Stimulated activated CD4-positive, alpha-beta T cell treated with anti-CD3 and anti-CD28 coated beads, Interleukin-1b, Interleukin-23, amount 100 ng/mL, for 24 hours (primary cell): ENCODE results near the gene TBCK.

ENCODE experiments used
- DNase-seq, 4 experiments: peaks; one replicate each; pipeline ENCODE4 v3.0.0-alpha.2; 2020; ENCODE audit warnings: low read depth in 4 of 4, low spot score in 1 of 4

The TBCK gene

GRCh38 chr4:106049490-106049889, 266.5 kb downstream of the TBCK start:
- DNase-seq = no peak

- no peak for DNase-seq
These were observed 267.6 kb downstream of the TBCK start for GRCh38 chr4:106048250-106048971.

GRCh38 chr4:106046083-106046482, 269.9 kb downstream of the TBCK start:
- DNase-seq = no peak

GRCh38 chr4:106041294-106042002, 274.6 kb downstream of the TBCK start:
- no peak for DNase-seq

- DNase-seq = no peak
These were observed 276.2 kb downstream of the TBCK start for GRCh38 chr4:106039796-106040195.

GRCh38 chr4:106038908-106039307, 277.1 kb downstream of the TBCK start:
- no peak for DNase-seq

- no peak for DNase-seq
These were observed 278.0 kb downstream of the TBCK start for GRCh38 chr4:106038012-106038411.

GRCh38 chr4:106036848-106037247, 279.2 kb downstream of the TBCK start:
- no peak for DNase-seq

- no peak for DNase-seq
These were observed 279.7 kb downstream of the TBCK start for GRCh38 chr4:106036334-106036733.

- DNase-seq = no peak
These were observed 280.8 kb downstream of the TBCK start for GRCh38 chr4:106035204-106035603.

GRCh38 chr4:106034751-106035150, 281.3 kb downstream of the TBCK start:
- DNase-seq = no peak

- no peak for DNase-seq
These were observed 281.8 kb downstream of the TBCK start for GRCh38 chr4:106034220-106034619.

GRCh38 chr4:106033469-106033868, 282.5 kb downstream of the TBCK start:
- no peak for DNase-seq

- no peak for DNase-seq
These were observed 283.1 kb downstream of the TBCK start for GRCh38 chr4:106032851-106033286.

GRCh38 chr4:106022454-106022853, 293.6 kb downstream of the TBCK start:
- no peak for DNase-seq

GRCh38 chr4:106021737-106022410, 294.1 kb downstream of the TBCK start:
- DNase-seq = no peak

GRCh38 chr4:106019771-106020170, 296.2 kb downstream of the TBCK start:
- DNase-seq = no peak

GRCh38 chr4:106017975-106018374, 298.0 kb downstream of the TBCK start:
- DNase-seq = no peak

GRCh38 chr4:106011387-106011786, 304.6 kb downstream of the TBCK start:
- DNase-seq = no peak

GRCh38 chr4:106010761-106011160, 305.2 kb downstream of the TBCK start:
- DNase-seq = no peak

GRCh38 chr4:106002994-106003393, 313.0 kb downstream of the TBCK start:
- no peak for DNase-seq
